Suprapubic skin (tissue), 3 donors: ENCODE data around the gene CST11.

Experiments used
- POLR2A ChIP-seq, 2 donors: fragments of 450-650 bp; IDR thresholded peaks; one replicate each; pipeline ENCODE4 v1.6.1; 2017; ENCODE audit warnings: antibody characterized with exemption in 2 of 2, mild to moderate bottlenecking in 2 of 2, moderate library complexity in 2 of 2
- TF ChIP-seq, protein P1 (sequence below), 2 donors: fragments of 200-600 bp in 1 of 2; fragments of 450-650 bp in 1 of 2; sonication (generic) in 1 of 2; IDR thresholded peaks; one replicate each; pipeline ENCODE4 v1.5.1; 2016 to 2019; ENCODE audit warnings: antibody characterized with exemption in 2 of 2, mild to moderate bottlenecking in 1 of 2, moderate library complexity in 1 of 2

DNA sequence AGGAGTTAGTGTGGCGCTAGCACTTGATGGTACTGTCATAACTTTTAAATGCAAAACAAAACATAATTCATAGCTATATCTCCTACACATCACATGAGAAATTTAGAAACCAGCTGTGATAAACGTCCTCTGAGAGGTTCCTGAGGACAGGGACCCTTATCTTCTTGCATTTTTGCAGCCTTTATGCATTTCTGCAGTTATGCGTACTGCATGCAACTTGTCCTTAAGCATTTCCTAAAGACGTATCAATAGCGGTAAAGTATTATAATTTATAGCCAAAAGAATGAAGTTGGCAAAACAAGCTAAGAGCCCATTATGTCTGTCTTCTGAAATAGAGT, 33.0 kb downstream of the CST11 start:
- TF ChIP-seq, protein P1, sequence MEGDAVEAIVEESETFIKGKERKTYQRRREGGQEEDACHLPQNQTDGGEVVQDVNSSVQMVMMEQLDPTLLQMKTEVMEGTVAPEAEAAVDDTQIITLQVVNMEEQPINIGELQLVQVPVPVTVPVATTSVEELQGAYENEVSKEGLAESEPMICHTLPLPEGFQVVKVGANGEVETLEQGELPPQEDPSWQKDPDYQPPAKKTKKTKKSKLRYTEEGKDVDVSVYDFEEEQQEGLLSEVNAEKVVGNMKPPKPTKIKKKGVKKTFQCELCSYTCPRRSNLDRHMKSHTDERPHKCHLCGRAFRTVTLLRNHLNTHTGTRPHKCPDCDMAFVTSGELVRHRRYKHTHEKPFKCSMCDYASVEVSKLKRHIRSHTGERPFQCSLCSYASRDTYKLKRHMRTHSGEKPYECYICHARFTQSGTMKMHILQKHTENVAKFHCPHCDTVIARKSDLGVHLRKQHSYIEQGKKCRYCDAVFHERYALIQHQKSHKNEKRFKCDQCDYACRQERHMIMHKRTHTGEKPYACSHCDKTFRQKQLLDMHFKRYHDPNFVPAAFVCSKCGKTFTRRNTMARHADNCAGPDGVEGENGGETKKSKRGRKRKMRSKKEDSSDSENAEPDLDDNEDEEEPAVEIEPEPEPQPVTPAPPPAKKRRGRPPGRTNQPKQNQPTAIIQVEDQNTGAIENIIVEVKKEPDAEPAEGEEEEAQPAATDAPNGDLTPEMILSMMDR (IDR thresholded peaks at IDR 0.05) = no peak
- TF ChIP-seq POLR2A (IDR thresholded peaks at IDR 0.05) = no peak
